Fibroblast of lung (primary cell): ENCODE results near the gene MCAT.

Experiments
- CTCF ChIP-seq, 2 donors: IDR thresholded peaks in 1 of 2; conservative IDR thresholded peaks in 1 of 2; 1 replicate in 1 of 2; 2 replicates in 1 of 2; pipeline ENCODE4 v1.5.1; 2011 to 2012; ENCODE audit warnings: low read length in 2 of 2, control low read depth in 1 of 2, inconsistent platforms in 1 of 2, low read depth in 1 of 2, mild to moderate bottlenecking in 1 of 2
- EZH2 ChIP-seq: IDR thresholded peaks from 2 replicates; pipeline ENCODE4 v1.5.1; 2012; ENCODE audit warnings: low read length, control low read depth, mild to moderate bottlenecking; ENCODE audit errors: missing control alignments

- TF ChIP-seq CTCF (conservative IDR thresholded peaks at IDR 0.05 in 1 of 2, IDR thresholded peaks at IDR 0.05 in 1 of 2; ENCODE audit: low read depth in 1 of 2, low read length in 2 of 2) = no peak
- no peak for TF ChIP-seq EZH2
Measured at GRCh38 chr22:43172191-43172590, 29.0 kb upstream of the MCAT start.
